GM12872 (cell line): Measurements from ENCODE around the gene MTMR12.

Source experiments
- CTCF ChIP-seq: IDR thresholded peaks from 3 replicates; pipeline ENCODE4 v1.5.1; 2011; ENCODE audit warnings: low read depth, mild to moderate bottlenecking, low read length, moderate library complexity; ENCODE audit not compliant: insufficient read depth

MTMR12 gene

GRCh38 chr5:32315221-32316014, 2.7 kb upstream of the MTMR12 start:
- no peak for TF ChIP-seq CTCF

- no peak for TF ChIP-seq CTCF
These were observed 1.9 kb upstream of the MTMR12 start for GRCh38 chr5:32314658-32315057.

- TF ChIP-seq CTCF, result no peak
These were observed 543 bp downstream of the MTMR12 start for GRCh38 chr5:32312197-32312594.

GRCh38 chr5:32311404-32312196, 1.1 kb downstream of the MTMR12 start:
- no peak for TF ChIP-seq CTCF

- no peak for TF ChIP-seq CTCF
These were observed 3.0 kb downstream of the MTMR12 start for GRCh38 chr5:32309761-32310160.

GRCh38 chr5:32308946-32309345, 3.8 kb downstream of the MTMR12 start:
- TF ChIP-seq CTCF, result no peak

GRCh38 chr5:32307769-32308194, 5.0 kb downstream of the MTMR12 start:
- TF ChIP-seq CTCF, result no peak
